Liver (tissue), 3 donors: ENCODE results near the gene USP30.

Experiments used
- EGR1 ChIP-seq, 2 donors: IDR thresholded peaks; 2 replicates each; pipeline ENCODE4 v1.6.1; 2016 to 2018; ENCODE audit warnings: antibody characterized with exemption in 2 of 2, low read depth in 2 of 2
- GABPA ChIP-seq, 2 donors: IDR thresholded peaks in 1 of 2; conservative IDR thresholded peaks in 1 of 2; 2 replicates each; pipeline ENCODE4 v1.6.1; 2016; ENCODE audit warnings: antibody characterized with exemption in 2 of 2, mild to moderate bottlenecking in 1 of 2, moderate library complexity in 1 of 2
- HNF4A ChIP-seq, 2 donors: conservative IDR thresholded peaks; 2 replicates each; pipeline ENCODE4 v1.6.1; 2016; ENCODE audit warnings: antibody characterized with exemption in 2 of 2, mild to moderate bottlenecking in 2 of 2
- JUND ChIP-seq, 2 donors: IDR thresholded peaks; 2 replicates each; pipeline ENCODE4 v1.6.1; 2016; ENCODE audit warnings: antibody characterized with exemption in 2 of 2
- RAD21 ChIP-seq, 2 donors: IDR thresholded peaks; 2 replicates each; pipeline ENCODE4 v1.6.1; 2016; ENCODE audit warnings: antibody characterized with exemption in 2 of 2, mild to moderate bottlenecking in 2 of 2
- RXRA ChIP-seq, 2 donors: IDR thresholded peaks; 2 replicates each; pipeline ENCODE4 v1.6.1; 2017 to 2018; ENCODE audit warnings: antibody characterized with exemption in 2 of 2, mild to moderate bottlenecking in 1 of 2
- SP1 ChIP-seq: IDR thresholded peaks from 2 replicates; pipeline ENCODE4 v1.6.1; 2018; ENCODE audit warnings: antibody characterized with exemption, mild to moderate bottlenecking
- TAF1 ChIP-seq: conservative IDR thresholded peaks from 2 replicates; pipeline ENCODE4 v1.6.1; 2016; ENCODE audit warnings: antibody characterized with exemption, mild to moderate bottlenecking
- TF ChIP-seq, protein P1 (sequence below): fragments of 150-350 bp; IDR thresholded peaks from 2 replicates; pipeline ENCODE4 v1.5.1; 2017; ENCODE audit warnings: improper control_type of control experiment, low read depth, low read length; ENCODE audit not compliant: missing input control
- TF ChIP-seq, protein P2 (sequence below): IDR thresholded peaks from 2 replicates; pipeline ENCODE4 v1.6.1; 2016; ENCODE audit warnings: antibody characterized with exemption, mild to moderate bottlenecking
- TF ChIP-seq, protein P3 (sequence below): IDR thresholded peaks from 2 replicates; pipeline ENCODE4 v1.6.1; 2016; ENCODE audit warnings: antibody characterized with exemption
- TF ChIP-seq, protein P4 (sequence below): IDR thresholded peaks from 2 replicates; pipeline ENCODE4 v1.6.1; 2016; ENCODE audit warnings: antibody characterized with exemption
- TF ChIP-seq, protein P5 (sequence below): IDR thresholded peaks from 2 replicates; pipeline ENCODE4 v1.6.1; 2016; ENCODE audit warnings: antibody characterized with exemption
- donor health status: healthy.
- donor health status: healthy.

DNA sequence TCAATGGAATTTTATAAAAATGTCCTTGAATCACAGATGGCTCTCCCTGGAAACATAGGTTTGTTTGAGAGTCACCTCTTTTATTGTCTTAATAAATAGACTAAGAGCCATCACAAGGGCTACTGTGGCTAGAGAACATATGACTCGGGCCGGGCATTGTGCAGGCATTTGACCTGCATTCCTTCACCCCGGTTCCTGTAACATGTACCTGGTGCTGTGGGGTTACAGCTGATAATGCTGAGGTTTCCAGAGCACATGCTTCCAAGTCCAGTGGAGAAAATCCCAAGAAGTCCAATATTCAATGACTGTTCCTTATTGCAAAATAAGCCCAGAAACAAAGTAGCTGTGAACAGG lies 63.0 kb downstream of the USP30 start:
- no peak for TF ChIP-seq JUND (IDR thresholded peaks at IDR 0.05)
- TF ChIP-seq, protein P1, sequence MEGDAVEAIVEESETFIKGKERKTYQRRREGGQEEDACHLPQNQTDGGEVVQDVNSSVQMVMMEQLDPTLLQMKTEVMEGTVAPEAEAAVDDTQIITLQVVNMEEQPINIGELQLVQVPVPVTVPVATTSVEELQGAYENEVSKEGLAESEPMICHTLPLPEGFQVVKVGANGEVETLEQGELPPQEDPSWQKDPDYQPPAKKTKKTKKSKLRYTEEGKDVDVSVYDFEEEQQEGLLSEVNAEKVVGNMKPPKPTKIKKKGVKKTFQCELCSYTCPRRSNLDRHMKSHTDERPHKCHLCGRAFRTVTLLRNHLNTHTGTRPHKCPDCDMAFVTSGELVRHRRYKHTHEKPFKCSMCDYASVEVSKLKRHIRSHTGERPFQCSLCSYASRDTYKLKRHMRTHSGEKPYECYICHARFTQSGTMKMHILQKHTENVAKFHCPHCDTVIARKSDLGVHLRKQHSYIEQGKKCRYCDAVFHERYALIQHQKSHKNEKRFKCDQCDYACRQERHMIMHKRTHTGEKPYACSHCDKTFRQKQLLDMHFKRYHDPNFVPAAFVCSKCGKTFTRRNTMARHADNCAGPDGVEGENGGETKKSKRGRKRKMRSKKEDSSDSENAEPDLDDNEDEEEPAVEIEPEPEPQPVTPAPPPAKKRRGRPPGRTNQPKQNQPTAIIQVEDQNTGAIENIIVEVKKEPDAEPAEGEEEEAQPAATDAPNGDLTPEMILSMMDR = no peak
- no peak for TF ChIP-seq SP1
- TF ChIP-seq, protein P2, sequence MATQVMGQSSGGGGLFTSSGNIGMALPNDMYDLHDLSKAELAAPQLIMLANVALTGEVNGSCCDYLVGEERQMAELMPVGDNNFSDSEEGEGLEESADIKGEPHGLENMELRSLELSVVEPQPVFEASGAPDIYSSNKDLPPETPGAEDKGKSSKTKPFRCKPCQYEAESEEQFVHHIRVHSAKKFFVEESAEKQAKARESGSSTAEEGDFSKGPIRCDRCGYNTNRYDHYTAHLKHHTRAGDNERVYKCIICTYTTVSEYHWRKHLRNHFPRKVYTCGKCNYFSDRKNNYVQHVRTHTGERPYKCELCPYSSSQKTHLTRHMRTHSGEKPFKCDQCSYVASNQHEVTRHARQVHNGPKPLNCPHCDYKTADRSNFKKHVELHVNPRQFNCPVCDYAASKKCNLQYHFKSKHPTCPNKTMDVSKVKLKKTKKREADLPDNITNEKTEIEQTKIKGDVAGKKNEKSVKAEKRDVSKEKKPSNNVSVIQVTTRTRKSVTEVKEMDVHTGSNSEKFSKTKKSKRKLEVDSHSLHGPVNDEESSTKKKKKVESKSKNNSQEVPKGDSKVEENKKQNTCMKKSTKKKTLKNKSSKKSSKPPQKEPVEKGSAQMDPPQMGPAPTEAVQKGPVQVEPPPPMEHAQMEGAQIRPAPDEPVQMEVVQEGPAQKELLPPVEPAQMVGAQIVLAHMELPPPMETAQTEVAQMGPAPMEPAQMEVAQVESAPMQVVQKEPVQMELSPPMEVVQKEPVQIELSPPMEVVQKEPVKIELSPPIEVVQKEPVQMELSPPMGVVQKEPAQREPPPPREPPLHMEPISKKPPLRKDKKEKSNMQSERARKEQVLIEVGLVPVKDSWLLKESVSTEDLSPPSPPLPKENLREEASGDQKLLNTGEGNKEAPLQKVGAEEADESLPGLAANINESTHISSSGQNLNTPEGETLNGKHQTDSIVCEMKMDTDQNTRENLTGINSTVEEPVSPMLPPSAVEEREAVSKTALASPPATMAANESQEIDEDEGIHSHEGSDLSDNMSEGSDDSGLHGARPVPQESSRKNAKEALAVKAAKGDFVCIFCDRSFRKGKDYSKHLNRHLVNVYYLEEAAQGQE = no peak
- no peak for TF ChIP-seq TAF1
- TF ChIP-seq, protein P3, sequence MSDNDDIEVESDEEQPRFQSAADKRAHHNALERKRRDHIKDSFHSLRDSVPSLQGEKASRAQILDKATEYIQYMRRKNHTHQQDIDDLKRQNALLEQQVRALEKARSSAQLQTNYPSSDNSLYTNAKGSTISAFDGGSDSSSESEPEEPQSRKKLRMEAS = no peak
- no peak for TF ChIP-seq HNF4A (conservative IDR thresholded peaks at IDR 0.05)
- TF ChIP-seq RAD21 (IDR thresholded peaks at IDR 0.05) = no peak
- no peak for TF ChIP-seq EGR1 (IDR thresholded peaks at IDR 0.05; ENCODE audit: low read depth in 2 of 2)
- TF ChIP-seq, protein P4, sequence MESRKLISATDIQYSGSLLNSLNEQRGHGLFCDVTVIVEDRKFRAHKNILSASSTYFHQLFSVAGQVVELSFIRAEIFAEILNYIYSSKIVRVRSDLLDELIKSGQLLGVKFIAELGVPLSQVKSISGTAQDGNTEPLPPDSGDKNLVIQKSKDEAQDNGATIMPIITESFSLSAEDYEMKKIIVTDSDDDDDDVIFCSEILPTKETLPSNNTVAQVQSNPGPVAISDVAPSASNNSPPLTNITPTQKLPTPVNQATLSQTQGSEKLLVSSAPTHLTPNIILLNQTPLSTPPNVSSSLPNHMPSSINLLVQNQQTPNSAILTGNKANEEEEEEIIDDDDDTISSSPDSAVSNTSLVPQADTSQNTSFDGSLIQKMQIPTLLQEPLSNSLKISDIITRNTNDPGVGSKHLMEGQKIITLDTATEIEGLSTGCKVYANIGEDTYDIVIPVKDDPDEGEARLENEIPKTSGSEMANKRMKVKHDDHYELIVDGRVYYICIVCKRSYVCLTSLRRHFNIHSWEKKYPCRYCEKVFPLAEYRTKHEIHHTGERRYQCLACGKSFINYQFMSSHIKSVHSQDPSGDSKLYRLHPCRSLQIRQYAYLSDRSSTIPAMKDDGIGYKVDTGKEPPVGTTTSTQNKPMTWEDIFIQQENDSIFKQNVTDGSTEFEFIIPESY = no peak
- no peak for TF ChIP-seq GABPA (IDR thresholded peaks at IDR 0.05 in 1 of 2, conservative IDR thresholded peaks at IDR 0.05 in 1 of 2)
- TF ChIP-seq, protein P5, sequence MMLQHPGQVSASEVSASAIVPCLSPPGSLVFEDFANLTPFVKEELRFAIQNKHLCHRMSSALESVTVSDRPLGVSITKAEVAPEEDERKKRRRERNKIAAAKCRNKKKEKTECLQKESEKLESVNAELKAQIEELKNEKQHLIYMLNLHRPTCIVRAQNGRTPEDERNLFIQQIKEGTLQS = no peak
- no peak for TF ChIP-seq RXRA (IDR thresholded peaks at IDR 0.05)
